ENCODE data around the gene RHOA. TPM values are rescaled to one million over a fixed set of nuclear protein-coding genes. Genes with fewer than 3 reads are reported as not detected.
"Not testable (repeated sequence)": the region's sequence is repeated elsewhere in the genome, so short reads cannot be mapped to it uniquely, and the experiment has no call there.

RHOA gene
- total and polyA plus RNA-seq, 2 donors (not counting 1 experiment from before 2014, with no cell fraction given) = 548 to 1,002 TPM

DNA sequence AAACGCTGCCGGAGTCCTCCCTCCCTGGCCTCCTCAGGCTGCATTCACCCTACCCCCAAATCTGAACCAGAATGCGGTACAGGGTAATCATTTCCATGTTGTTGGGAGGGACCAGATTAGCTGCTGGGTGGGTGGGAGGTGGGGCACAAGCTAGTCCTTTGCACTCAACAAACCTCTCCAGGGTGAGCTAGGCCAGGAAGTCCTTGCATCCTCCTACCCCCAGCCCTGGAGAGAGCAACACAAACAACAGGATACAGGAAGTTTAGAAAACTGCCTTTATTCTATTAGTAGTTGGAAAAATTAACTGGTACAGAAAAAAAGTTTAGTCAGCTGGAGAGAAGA is 52.9 kb downstream of the RHOA start:
- Histone ChIP-seq H3K79me2 (ENCODE audit: control insufficient read depth, insufficient read depth, low read length) (peaks cover 27% of the 10 kb centered on the region), H3K36me3 (ENCODE audit: control insufficient read depth, insufficient read depth, low read length) (peaks cover 19% of the 10 kb centered on the region), H2AFZ (ENCODE audit: low read length) (no peak overlapping the region), H4K20me1 (ENCODE audit: control insufficient read depth, extremely low read depth, insufficient read depth, low read length) (no peaks in the 10 kb centered on the region), H3K27me3 (ENCODE audit: control insufficient read depth, insufficient read depth, low read length) (no peaks in the 10 kb centered on the region), H3K9me3 (ENCODE audit: control insufficient read depth, insufficient read depth, low read depth, low read length) (no peaks in the 10 kb centered on the region), H3K4me3 (replicated peaks in 1 of 4; ENCODE audit: control extremely low read depth in 1 of 4, insufficient read depth in 1 of 4, low read depth in 3 of 4, low read length in 4 of 4) (peak overlapping the region in 2 of 4 experiments; percentile 47 to 76), H3K9ac (ENCODE audit: insufficient read depth, low read length) (peak overlapping the region; percentile 36), H3K27ac (ENCODE audit: insufficient read depth, low read length) (peak overlapping the region; percentile 90), H3K4me1 (ENCODE audit: control insufficient read depth, extremely low read depth, insufficient read depth, low read length) (peaks cover 19% of the 10 kb centered on the region), H3K4me2 (ENCODE audit: extremely low read depth, insufficient read depth, low read length) (peak overlapping the region; percentile 76)
- no peak for TF ChIP-seq EZH2 (IDR thresholded peaks at IDR 0.05; ENCODE audit: low read length, missing control alignments)
- TF ChIP-seq, protein P1, sequence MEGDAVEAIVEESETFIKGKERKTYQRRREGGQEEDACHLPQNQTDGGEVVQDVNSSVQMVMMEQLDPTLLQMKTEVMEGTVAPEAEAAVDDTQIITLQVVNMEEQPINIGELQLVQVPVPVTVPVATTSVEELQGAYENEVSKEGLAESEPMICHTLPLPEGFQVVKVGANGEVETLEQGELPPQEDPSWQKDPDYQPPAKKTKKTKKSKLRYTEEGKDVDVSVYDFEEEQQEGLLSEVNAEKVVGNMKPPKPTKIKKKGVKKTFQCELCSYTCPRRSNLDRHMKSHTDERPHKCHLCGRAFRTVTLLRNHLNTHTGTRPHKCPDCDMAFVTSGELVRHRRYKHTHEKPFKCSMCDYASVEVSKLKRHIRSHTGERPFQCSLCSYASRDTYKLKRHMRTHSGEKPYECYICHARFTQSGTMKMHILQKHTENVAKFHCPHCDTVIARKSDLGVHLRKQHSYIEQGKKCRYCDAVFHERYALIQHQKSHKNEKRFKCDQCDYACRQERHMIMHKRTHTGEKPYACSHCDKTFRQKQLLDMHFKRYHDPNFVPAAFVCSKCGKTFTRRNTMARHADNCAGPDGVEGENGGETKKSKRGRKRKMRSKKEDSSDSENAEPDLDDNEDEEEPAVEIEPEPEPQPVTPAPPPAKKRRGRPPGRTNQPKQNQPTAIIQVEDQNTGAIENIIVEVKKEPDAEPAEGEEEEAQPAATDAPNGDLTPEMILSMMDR (conservative IDR thresholded peaks at IDR 0.05 in 1 of 2, IDR thresholded peaks at IDR 0.05 in 1 of 2; ENCODE audit: low read depth in 1 of 2, low read length in 2 of 2) = no peak
- no peak for DNase-seq (ENCODE audit: low read depth in 2 of 2)

DNA sequence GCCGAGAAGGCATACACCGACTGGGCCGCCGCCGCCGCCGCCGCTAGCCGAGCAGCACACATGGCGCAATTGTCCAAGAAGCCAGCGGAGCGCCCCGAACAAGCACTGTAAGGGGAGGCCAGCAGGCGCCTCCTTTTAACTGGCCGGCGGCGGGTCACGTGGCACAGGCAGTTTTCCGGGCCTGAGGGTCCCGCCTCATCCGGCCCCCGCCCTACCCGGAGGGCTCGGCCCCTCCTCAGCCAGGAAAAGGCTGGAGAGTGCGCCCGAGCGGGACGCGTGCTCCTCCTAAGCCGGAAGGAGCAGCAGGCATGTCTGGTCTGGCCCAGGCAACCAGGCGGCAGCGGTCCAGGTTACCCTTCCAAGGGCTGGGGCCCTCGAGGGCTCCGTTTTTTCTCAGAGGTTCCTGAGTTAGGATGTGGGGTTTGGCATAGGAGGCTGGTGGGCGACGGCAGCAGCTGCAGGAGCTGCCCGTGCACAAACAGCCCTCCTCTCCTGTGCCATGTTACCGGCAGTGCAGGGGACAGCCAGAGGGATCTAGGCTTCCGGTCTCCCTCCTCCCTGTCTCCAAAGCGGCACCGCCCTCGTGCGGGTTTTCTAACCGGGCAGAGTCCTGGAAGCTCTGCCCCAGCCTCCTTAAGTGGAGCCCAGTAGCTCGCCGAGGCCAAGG is 53.4 kb downstream of the RHOA start, which contains the start of gene GPX1:
TSS of gene GPX1 (minus strand) at position 137 of the 667 bp plus-strand sequence. CDS start at position 62, 75 bp downstream.
- Histone ChIP-seq H3K4me3 (replicated peaks in 1 of 4; ENCODE audit: control extremely low read depth in 1 of 4, insufficient read depth in 1 of 4, low read depth in 3 of 4, low read length in 4 of 4) (peak within 1 kb of the TSS; percentile 69 to 84 (median 74)), H3K27me3 (ENCODE audit: control insufficient read depth, insufficient read depth, low read length) (no peaks in the 10 kb centered on the region), H3K9me3 (ENCODE audit: control insufficient read depth, insufficient read depth, low read depth, low read length) (no peaks in the 10 kb centered on the region), H3K9ac (ENCODE audit: insufficient read depth, low read length) (peak within 1 kb of the TSS; percentile 78), H4K20me1 (ENCODE audit: control insufficient read depth, extremely low read depth, insufficient read depth, low read length) (no peaks in the 10 kb centered on the region), H3K36me3 (ENCODE audit: control insufficient read depth, insufficient read depth, low read length) (peaks cover 18% of the 10 kb centered on the region), H3K4me2 (ENCODE audit: extremely low read depth, insufficient read depth, low read length) (peak within 1 kb of the TSS; percentile 77), H3K27ac (ENCODE audit: insufficient read depth, low read length) (peak within 1 kb of the TSS; percentile 90), H2AFZ (ENCODE audit: low read length) (no peak within 1 kb of the TSS), H3K4me1 (ENCODE audit: control insufficient read depth, extremely low read depth, insufficient read depth, low read length) (peaks cover 19% of the 10 kb centered on the region), H3K79me2 (ENCODE audit: control insufficient read depth, insufficient read depth, low read length) (peaks cover 24% of the 10 kb centered on the region)
- peak; percentile 96 for DNase-seq (ENCODE audit: low read depth in 2 of 2)
- no peak for TF ChIP-seq EZH2 (IDR thresholded peaks at IDR 0.05; ENCODE audit: low read length, missing control alignments)
- TF ChIP-seq, protein P1 (conservative IDR thresholded peaks at IDR 0.05 in 1 of 2, IDR thresholded peaks at IDR 0.05 in 1 of 2; ENCODE audit: low read depth in 1 of 2, low read length in 2 of 2) = no peak

DNA sequence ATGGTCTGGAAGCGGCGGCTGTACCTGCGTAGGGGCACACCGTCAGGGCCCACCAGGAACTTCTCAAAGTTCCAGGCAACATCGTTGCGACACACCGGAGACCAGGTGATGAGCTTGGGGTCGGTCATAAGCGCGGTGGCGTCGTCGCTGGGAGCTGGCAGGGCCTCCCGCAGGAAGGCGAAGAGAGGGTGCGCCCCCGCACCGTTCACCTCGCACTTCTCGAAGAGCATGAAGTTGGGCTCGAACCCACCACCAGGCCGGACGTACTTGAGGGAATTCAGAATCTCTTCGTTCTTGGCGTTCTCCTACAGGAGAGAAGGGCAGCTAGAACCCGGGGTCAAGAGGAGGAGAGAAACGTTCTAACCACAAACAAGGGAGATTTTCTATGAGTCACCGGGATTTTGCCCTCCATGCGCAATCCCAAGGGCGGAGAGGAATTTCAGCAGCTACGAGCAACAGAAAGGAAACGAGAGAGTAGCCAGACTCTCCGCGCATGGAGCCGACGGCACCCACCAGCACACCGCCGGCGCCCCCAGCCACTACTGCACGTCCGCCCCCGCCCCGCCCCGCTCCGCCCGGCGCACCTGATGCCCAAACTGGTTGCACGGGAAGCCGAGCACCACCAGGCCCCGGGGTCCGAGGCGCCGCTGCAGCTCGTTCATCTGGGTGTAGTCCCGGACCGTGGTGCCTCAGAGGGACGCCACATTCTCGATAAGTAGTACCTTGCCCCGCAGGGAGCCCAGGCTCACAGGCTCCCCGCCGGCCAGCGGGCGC is 54.1 kb downstream of the RHOA start:
- H4K20me1 ChIP-seq (ENCODE audit: control insufficient read depth, extremely low read depth, insufficient read depth, low read length); H3K27me3 ChIP-seq (ENCODE audit: control insufficient read depth, insufficient read depth, low read length); H2AFZ ChIP-seq (ENCODE audit: low read length); H3K9me3 ChIP-seq (ENCODE audit: control insufficient read depth, insufficient read depth, low read depth, low read length): not testable (repeated sequence)
- peaks cover 23% of the 10 kb centered on the region for H3K4me1 ChIP-seq (ENCODE audit: control insufficient read depth, extremely low read depth, insufficient read depth, low read length)
- H3K36me3 ChIP-seq (ENCODE audit: control insufficient read depth, insufficient read depth, low read length) = peaks cover 18% of the 10 kb centered on the region
- peaks cover 24% of the 10 kb centered on the region for H3K79me2 ChIP-seq (ENCODE audit: control insufficient read depth, insufficient read depth, low read length)
- DNase-seq (ENCODE audit: low read depth in 2 of 2) = peak; percentile 91 to 92
- H3K27ac ChIP-seq (ENCODE audit: insufficient read depth, low read length) = peak overlapping the region; percentile 90
- H3K4me3 ChIP-seq (replicated peaks in 1 of 4; ENCODE audit: control extremely low read depth in 1 of 4, insufficient read depth in 1 of 4, low read depth in 3 of 4, low read length in 4 of 4) = peak overlapping the region; percentile 69 to 84 (median 74)
- peak overlapping the region; percentile 77 for H3K4me2 ChIP-seq (ENCODE audit: extremely low read depth, insufficient read depth, low read length)
- peak overlapping the region; percentile 78 for H3K9ac ChIP-seq (ENCODE audit: insufficient read depth, low read length)

DNA sequence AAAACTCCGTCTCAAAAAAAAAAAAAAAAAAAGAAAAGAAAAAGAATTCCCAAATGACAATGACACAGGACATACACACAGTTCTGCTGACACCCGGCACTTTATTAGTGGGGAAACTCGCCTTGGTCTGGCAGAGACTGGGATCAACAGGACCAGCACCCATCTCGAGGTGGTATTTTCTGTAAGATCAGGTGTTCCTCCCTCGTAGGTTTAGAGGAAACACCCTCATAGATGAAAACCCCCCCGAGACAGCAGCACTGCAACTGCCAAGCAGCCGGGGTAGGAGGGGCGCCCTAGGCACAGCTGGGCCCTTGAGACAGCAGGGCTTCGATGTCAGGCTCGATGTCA is 54.7 kb downstream of the RHOA start:
- not testable (repeated sequence) for H3K9me3 ChIP-seq (ENCODE audit: control insufficient read depth, insufficient read depth, low read depth, low read length); H3K27me3 ChIP-seq (ENCODE audit: control insufficient read depth, insufficient read depth, low read length); H2AFZ ChIP-seq (ENCODE audit: low read length); DNase-seq (ENCODE audit: low read depth in 2 of 2); H4K20me1 ChIP-seq (ENCODE audit: control insufficient read depth, extremely low read depth, insufficient read depth, low read length)
- peak overlapping the region; percentile 77 for H3K4me2 ChIP-seq (ENCODE audit: extremely low read depth, insufficient read depth, low read length)
- H3K36me3 ChIP-seq (ENCODE audit: control insufficient read depth, insufficient read depth, low read length) = peaks cover 18% of the 10 kb centered on the region
- peak overlapping the region; percentile 90 for H3K27ac ChIP-seq (ENCODE audit: insufficient read depth, low read length)
- H3K9ac ChIP-seq (ENCODE audit: insufficient read depth, low read length) = peak overlapping the region; percentile 78
- H3K79me2 ChIP-seq (ENCODE audit: control insufficient read depth, insufficient read depth, low read length) = peaks cover 22% of the 10 kb centered on the region
- H3K4me3 ChIP-seq (replicated peaks in 1 of 4; ENCODE audit: control extremely low read depth in 1 of 4, insufficient read depth in 1 of 4, low read depth in 3 of 4, low read length in 4 of 4) = peak overlapping the region; percentile 69 to 84 (median 74)
- H3K4me1 ChIP-seq (ENCODE audit: control insufficient read depth, extremely low read depth, insufficient read depth, low read length) = peaks cover 27% of the 10 kb centered on the region

All from fibroblast of lung (primary cell).